ENCODE results near the gene TPRX1. TPM values are rescaled to one million over a fixed set of nuclear protein-coding genes. Genes with fewer than 3 reads are reported as not detected.
"Not testable (repeated sequence)": the region's sequence is repeated elsewhere in the genome, so short reads cannot be mapped to it uniquely, and the experiment has no call there.

TPRX1 gene
- total RNA-seq, 2 experiments from 2014 or later, result not detected

GRCh38 chr19:47813304-47813994 is 9.1 kb upstream of the TPRX1 start:
- intact Hi-C loops (cut with DNase I, micrococcal nuclease), result loop anchor here in 1 of 2 experiments (1.0 kb wide), 1 partner anchor 50 kb away; no protein-coding TSS in a partner anchor
- no peaks in the 10 kb centered on the region for H3K9me3 Mint-ChIP-seq
- TF ChIP-seq CTCF (IDR thresholded peaks at IDR 0.05), result peak; percentile 60
- Histone ChIP-seq H3K27me3 (ENCODE audit: control insufficient read depth in 1 of 2, insufficient read depth in 2 of 2, low read length in 2 of 2) (no peaks in the 10 kb centered on the region), H3K36me3 (ENCODE audit: insufficient read depth, low read length) (no peaks in the 10 kb centered on the region), H3K9me3 (ENCODE audit: control insufficient read depth in 1 of 2, insufficient read depth in 1 of 2, low read length in 2 of 2) (no peaks in the 10 kb centered on the region), H3K27ac (ENCODE audit: low read depth in 1 of 2, low read length in 2 of 2) (no peak overlapping the region), H3K4me3 (ENCODE audit: low read length) (no peak overlapping the region), H3K4me1 (ENCODE audit: insufficient read depth, low read length) (no peaks in the 10 kb centered on the region)
- no peaks in the 10 kb centered on the region for H3K4me1 Mint-ChIP-seq (ENCODE audit: low read depth)
- ChIA-PET CTCF (no interaction called here), POLR2A (no interaction called here)
- no peaks in the 10 kb centered on the region for H3K36me3 Mint-ChIP-seq (ENCODE audit: low read depth)
- H3K27ac Mint-ChIP-seq, result no peak overlapping the region
- peak; percentile 57 for ATAC-seq (ENCODE audit: poor library complexity)
- peak; percentile 61 to 82 (median 70) for DNase-seq
- H3K4me3 Mint-ChIP-seq, result no peak overlapping the region
- peaks cover 13% of the 10 kb centered on the region for H3K27me3 Mint-ChIP-seq

GRCh38 chr19:47806435-47806834 is 2.1 kb upstream of the TPRX1 start:
- TF ChIP-seq CTCF (IDR thresholded peaks at IDR 0.05), result no peak
- CTCF ChIA-PET, result no interaction called here

GRCh38 chr19:47805313-47805712 is 962 bp upstream of the TPRX1 start:
- Histone ChIP-seq H3K36me3 (ENCODE audit: insufficient read depth, low read length) (no peaks in the 10 kb centered on the region), H3K4me3 (ENCODE audit: low read length) (no peak overlapping the region), H3K4me1 (ENCODE audit: insufficient read depth, low read length) (no peaks in the 10 kb centered on the region), H3K27ac (ENCODE audit: low read depth in 1 of 2, low read length in 2 of 2) (no peak overlapping the region), H3K27me3 (ENCODE audit: control insufficient read depth in 1 of 2, insufficient read depth in 2 of 2, low read length in 2 of 2) (no peaks in the 10 kb centered on the region), H3K9me3 (ENCODE audit: control insufficient read depth in 1 of 2, insufficient read depth in 1 of 2, low read length in 2 of 2) (no peaks in the 10 kb centered on the region)
- Mint-ChIP-seq H3K9me3 (no peaks in the 10 kb centered on the region), H3K27me3 (no peaks in the 10 kb centered on the region), H3K27ac (no peak overlapping the region), H3K4me3 (no peak overlapping the region), H3K4me1 (ENCODE audit: low read depth) (no peaks in the 10 kb centered on the region), H3K36me3 (ENCODE audit: low read depth) (no peaks in the 10 kb centered on the region)
- ChIA-PET CTCF (no interaction called here), POLR2A (no interaction called here)
- intact Hi-C loops (cut with DNase I, micrococcal nuclease), result no loop called here
- TF ChIP-seq CTCF (IDR thresholded peaks at IDR 0.05), result no peak
- no peak for ATAC-seq (ENCODE audit: poor library complexity)
- DNase-seq, result no peak

More at GRCh38 chr19:47806435-47806834, 2.1 kb upstream of the TPRX1 start:
- H3K36me3 ChIP-seq (ENCODE audit: insufficient read depth, low read length), result no peaks in the 10 kb centered on the region
- no peak overlapping the region for H3K27ac Mint-ChIP-seq
- no peaks in the 10 kb centered on the region for H3K9me3 Mint-ChIP-seq
- H3K4me3 Mint-ChIP-seq, result no peak overlapping the region
- ATAC-seq (ENCODE audit: poor library complexity) (no peak), DNase-seq (no peak)
- H3K9me3 ChIP-seq (ENCODE audit: control insufficient read depth in 1 of 2, insufficient read depth in 1 of 2, low read length in 2 of 2), result no peaks in the 10 kb centered on the region
- H3K36me3 Mint-ChIP-seq (ENCODE audit: low read depth), result no peaks in the 10 kb centered on the region
- no peaks in the 10 kb centered on the region for H3K27me3 ChIP-seq (ENCODE audit: control insufficient read depth in 1 of 2, insufficient read depth in 2 of 2, low read length in 2 of 2)
- no peak overlapping the region for H3K27ac ChIP-seq (ENCODE audit: low read depth in 1 of 2, low read length in 2 of 2)
- POLR2A ChIA-PET, result no interaction called here
- intact Hi-C loops (cut with DNase I, micrococcal nuclease), result no loop called here
- H3K4me3 ChIP-seq (ENCODE audit: low read length), result no peak overlapping the region
- H3K4me1 Mint-ChIP-seq (ENCODE audit: low read depth), result no peaks in the 10 kb centered on the region
- peaks cover 4% of the 10 kb centered on the region for H3K27me3 Mint-ChIP-seq
- no peaks in the 10 kb centered on the region for H3K4me1 ChIP-seq (ENCODE audit: insufficient read depth, low read length)

- DNase-seq; H3K9me3 Mint-ChIP-seq; CTCF ChIA-PET; H3K4me3 Mint-ChIP-seq; ATAC-seq (ENCODE audit: poor library complexity); H3K36me3 Mint-ChIP-seq (ENCODE audit: low read depth); H3K4me1 Mint-ChIP-seq (ENCODE audit: low read depth); H3K36me3 ChIP-seq (ENCODE audit: insufficient read depth, low read length); H3K27ac ChIP-seq (ENCODE audit: low read depth in 1 of 2, low read length in 2 of 2); H3K27ac Mint-ChIP-seq; POLR2A ChIA-PET; intact Hi-C loops (cut with DNase I, micrococcal nuclease); H3K4me3 ChIP-seq (ENCODE audit: low read length); H3K27me3 ChIP-seq (ENCODE audit: control insufficient read depth in 1 of 2, insufficient read depth in 2 of 2, low read length in 2 of 2); H3K4me1 ChIP-seq (ENCODE audit: insufficient read depth, low read length); H3K27me3 Mint-ChIP-seq; H3K9me3 ChIP-seq (ENCODE audit: control insufficient read depth in 1 of 2, insufficient read depth in 1 of 2, low read length in 2 of 2): not testable (repeated sequence)
Measured at GRCh38 chr19:47803671-47804070, 680 bp downstream of the TPRX1 start.

GRCh38 chr19:47803148-47803547 is 1.2 kb downstream of the TPRX1 start:
- H3K4me3 ChIP-seq (ENCODE audit: low read length); H3K4me3 Mint-ChIP-seq; H3K9me3 Mint-ChIP-seq; H3K27ac Mint-ChIP-seq; H3K27me3 Mint-ChIP-seq; H3K4me1 Mint-ChIP-seq (ENCODE audit: low read depth); H3K36me3 Mint-ChIP-seq (ENCODE audit: low read depth); ATAC-seq (ENCODE audit: poor library complexity); H3K27ac ChIP-seq (ENCODE audit: low read depth in 1 of 2, low read length in 2 of 2); H3K27me3 ChIP-seq (ENCODE audit: control insufficient read depth in 1 of 2, insufficient read depth in 2 of 2, low read length in 2 of 2); intact Hi-C loops (cut with DNase I, micrococcal nuclease); DNase-seq; H3K36me3 ChIP-seq (ENCODE audit: insufficient read depth, low read length); H3K9me3 ChIP-seq (ENCODE audit: control insufficient read depth in 1 of 2, insufficient read depth in 1 of 2, low read length in 2 of 2); CTCF ChIA-PET; H3K4me1 ChIP-seq (ENCODE audit: insufficient read depth, low read length); POLR2A ChIA-PET: not testable (repeated sequence)

Data from CD4-positive, alpha-beta T cell (primary cell).